ENCODE results near the gene GOLIM4.

Gene GOLIM4

GRCh38 chr3:168093229-168093628 lies 2.5 kb downstream of the GOLIM4 start:
- TF ChIP-seq CREB5 (CRISPR knock-in tag; IDR thresholded peaks at IDR 0.05; ENCODE audit: low read depth) (no peak), ZNF70 (CRISPR knock-in tag; IDR thresholded peaks at IDR 0.05) (no peak), GLIS3 (CRISPR knock-in tag; IDR thresholded peaks at IDR 0.05) (no peak), OSR1 (CRISPR knock-in tag; IDR thresholded peaks at IDR 0.05) (no peak)
- no peak for ATAC-seq

GRCh38 chr3:168091941-168092340 lies 3.8 kb downstream of the GOLIM4 start:
- TF ChIP-seq ZFP30 (CRISPR knock-in tag; IDR thresholded peaks at IDR 0.05) (no peak), GLIS3 (CRISPR knock-in tag; IDR thresholded peaks at IDR 0.05) (no peak), ZNF8 (CRISPR knock-in tag; IDR thresholded peaks at IDR 0.05) (no peak), ARNTL (CRISPR knock-in tag; IDR thresholded peaks at IDR 0.05; ENCODE audit: borderline replicate concordance, low read depth) (no peak), OSR1 (CRISPR knock-in tag; IDR thresholded peaks at IDR 0.05) (no peak), BACH2 (CRISPR knock-in tag; IDR thresholded peaks at IDR 0.05; ENCODE audit: borderline replicate concordance) (no peak), POU6F1 (CRISPR knock-in tag; IDR thresholded peaks at IDR 0.05; ENCODE audit: borderline replicate concordance, low read depth) (no peak), ESRRG (CRISPR knock-in tag; IDR thresholded peaks at IDR 0.05) (no peak)
- ATAC-seq, result no peak

GRCh38 chr3:168091302-168091858 lies 4.3 kb downstream of the GOLIM4 start:
- TF ChIP-seq CREB5 (CRISPR knock-in tag; IDR thresholded peaks at IDR 0.05; ENCODE audit: low read depth), result no peak
- no peak for TF ChIP-seq PPARA (CRISPR knock-in tag; IDR thresholded peaks at IDR 0.05; ENCODE audit: borderline replicate concordance)
- TF ChIP-seq TOX (CRISPR knock-in tag; IDR thresholded peaks at IDR 0.05; ENCODE audit: borderline replicate concordance), result no peak
- no peak for TF ChIP-seq CSDC2 (CRISPR knock-in tag; IDR thresholded peaks at IDR 0.05)
- TF ChIP-seq GLIS3 (CRISPR knock-in tag; IDR thresholded peaks at IDR 0.05), result no peak
- TF ChIP-seq PATZ1 (CRISPR knock-in tag; IDR thresholded peaks at IDR 0.05; ENCODE audit: borderline replicate concordance), result no peak
- TF ChIP-seq ZNF565 (CRISPR knock-in tag; conservative IDR thresholded peaks at IDR 0.05; ENCODE audit: low read depth), result no peak
- no peak for ATAC-seq

- ATAC-seq, result no peak
- TF ChIP-seq TSHZ2 (CRISPR knock-in tag; IDR thresholded peaks at IDR 0.05) (no peak), PPARA (CRISPR knock-in tag; IDR thresholded peaks at IDR 0.05; ENCODE audit: borderline replicate concordance) (no peak), CSDC2 (CRISPR knock-in tag; IDR thresholded peaks at IDR 0.05) (no peak), ZC3H10 (CRISPR knock-in tag; IDR thresholded peaks at IDR 0.05) (no peak), ZNF8 (CRISPR knock-in tag; IDR thresholded peaks at IDR 0.05) (no peak), PATZ1 (CRISPR knock-in tag; IDR thresholded peaks at IDR 0.05; ENCODE audit: borderline replicate concordance) (no peak), RARB (CRISPR knock-in tag; IDR thresholded peaks at IDR 0.05) (no peak), BACH2 (CRISPR knock-in tag; IDR thresholded peaks at IDR 0.05; ENCODE audit: borderline replicate concordance) (no peak), ZFP3 (CRISPR knock-in tag; IDR thresholded peaks at IDR 0.05) (no peak), ZNF565 (CRISPR knock-in tag; conservative IDR thresholded peaks at IDR 0.05; ENCODE audit: low read depth) (no peak), CREB5 (CRISPR knock-in tag; IDR thresholded peaks at IDR 0.05; ENCODE audit: low read depth) (no peak), SNAI2 (CRISPR knock-in tag; IDR thresholded peaks at IDR 0.05) (no peak)
Observed at GRCh38 chr3:168090306-168091085, 5.2 kb downstream of the GOLIM4 start.

Data from SK-N-SH treated with all-trans-retinoic acid at 6 μM for 48 hours (cell line).